Mucosa of descending colon (tissue), 3 donors: ENCODE measurements around the gene TCL1A. TPM values are rescaled to one million over a fixed set of nuclear protein-coding genes. Genes with fewer than 3 reads are reported as not detected.

Source experiments
- ATAC-seq: fragments of 200-7000 bp; cut with Tn5 transposase; one replicate; pipeline ENCODE4 v1.9.1; 2020; ENCODE audit warnings: mild to moderate bottlenecking, moderate library complexity
- DNase-seq, 3 donors: peaks; one replicate each; pipeline ENCODE4 v3.0.0-alpha.2; 2020
- H3K36me3 ChIP-seq: fragments of 200-600 bp; one replicate; pipeline ENCODE4 v1.8.0; 2021; ENCODE audit warnings: low read depth, mild to moderate bottlenecking
- H3K4me1 ChIP-seq: fragments of 200-600 bp; one replicate; pipeline ENCODE4 v1.8.0; 2021; ENCODE audit warnings: low read depth, mild to moderate bottlenecking
- H3K4me3 ChIP-seq: fragments of 200-600 bp; one replicate; pipeline ENCODE4 v1.8.0; 2021; ENCODE audit warnings: mild to moderate bottlenecking
- H3K9me3 ChIP-seq: fragments of 200-600 bp; one replicate; pipeline ENCODE4 v1.8.0; 2021; ENCODE audit warnings: mild to moderate bottlenecking
- CTCF ChIP-seq: fragments of 200-600 bp; IDR thresholded peaks from one replicate; pipeline ENCODE4 v1.8.0; 2022; ENCODE audit warnings: antibody characterized with exemption, mild to moderate bottlenecking
- intact Hi-C, 2 donors: fragments of 100-400 bp; cut with DNase I in 1 of 2; cut with micrococcal nuclease in 1 of 2; formaldehyde crosslinking; loops; one replicate each; pipeline versions ENCODE4 v1.11.0 to v1.11.1; 2022; cut with DNase I, micrococcal nuclease
- total RNA-seq, 3 donors: library from RNA; stranded (reverse); fragmentation: NEBNext Ultra II Directional in 2 of 3; extraction: Animal tissue kit (Norgen Biotek cat#: 25700) in 2 of 3; gene quantifications; one replicate each; pipeline versions ENCODE4 v1.2.1 to v1.2.4, GENCODE V29; 2021 to 2023
- donor health status: DM: no; HTN: no; CAD: no; lungs with moderate emphysema.
- donor health status: DM: no; HTN: no; CAD: no.
- donor health status: DM: no; HTN: yes; CAD: no.

The TCL1A gene
- total RNA-seq, 3 donors from 2014 or later: 0.31 TPM; not detected in 2

- H3K4me3 ChIP-seq: no peak overlapping the region
- DNase-seq (no peak), ATAC-seq (no peak)
- no peaks in the 10 kb centered on the region for H3K9me3 ChIP-seq
- H3K36me3 ChIP-seq: no peaks in the 10 kb centered on the region
- intact Hi-C loops: no loop called here
- no peaks in the 10 kb centered on the region for H3K4me1 ChIP-seq
- TF ChIP-seq CTCF: no peak
These were observed 42.8 kb upstream of the TCL1A start for GRCh38 chr14:95756751-95757150.

GRCh38 chr14:95756127-95756526, 42.2 kb upstream of the TCL1A start:
- intact Hi-C loops: no loop called here

GRCh38 chr14:95741781-95742180, 27.9 kb upstream of the TCL1A start:
- Histone ChIP-seq H3K4me3 (no peak overlapping the region), H3K4me1 (no peaks in the 10 kb centered on the region), H3K9me3 (no peaks in the 10 kb centered on the region), H3K36me3 (no peaks in the 10 kb centered on the region)
- no peak for ATAC-seq
- intact Hi-C loops: no loop called here
- no peak for DNase-seq
- no peak for TF ChIP-seq CTCF

More at GRCh38 chr14:95756127-95756526, 42.2 kb upstream of the TCL1A start:
- H3K36me3 ChIP-seq: no peaks in the 10 kb centered on the region
- ATAC-seq (no peak), DNase-seq (no peak)
- no peaks in the 10 kb centered on the region for H3K9me3 ChIP-seq
- no peak overlapping the region for H3K4me3 ChIP-seq
- no peak for TF ChIP-seq CTCF
- H3K4me1 ChIP-seq: no peaks in the 10 kb centered on the region

GRCh38 chr14:95741038-95741490, 27.1 kb upstream of the TCL1A start:
- H3K4me3 ChIP-seq: no peak overlapping the region
- TF ChIP-seq CTCF: no peak
- H3K4me1 ChIP-seq: no peaks in the 10 kb centered on the region
- no peaks in the 10 kb centered on the region for H3K36me3 ChIP-seq
- no peak for ATAC-seq
- DNase-seq: no peak
- intact Hi-C loops: no loop called here
- H3K9me3 ChIP-seq: no peaks in the 10 kb centered on the region

- DNase-seq (no peak), ATAC-seq (no peak)
- TF ChIP-seq CTCF: no peak
- Histone ChIP-seq H3K4me3 (no peak overlapping the region), H3K9me3 (no peaks in the 10 kb centered on the region), H3K36me3 (no peaks in the 10 kb centered on the region), H3K4me1 (no peaks in the 10 kb centered on the region)
- intact Hi-C loops: no loop called here
These were observed 25.4 kb upstream of the TCL1A start for GRCh38 chr14:95739356-95739755.

GRCh38 chr14:95733212-95733611, 19.3 kb upstream of the TCL1A start:
- no peak for ATAC-seq
- Histone ChIP-seq H3K9me3 (no peaks in the 10 kb centered on the region), H3K4me1 (no peaks in the 10 kb centered on the region)

More at GRCh38 chr14:95733212-95733611, 19.3 kb upstream of the TCL1A start:
- no peak overlapping the region for H3K4me3 ChIP-seq
- intact Hi-C loops: no loop called here
- no peaks in the 10 kb centered on the region for H3K36me3 ChIP-seq
- TF ChIP-seq CTCF: no peak
- DNase-seq: no peak
